Body of pancreas (tissue), 4 donors: ENCODE measurements around the gene SYNDIG1L.

ENCODE experiments used
- POLR2A ChIP-seq, 3 donors: fragments of 450-650 bp; IDR thresholded peaks; one replicate each; pipeline ENCODE4 v1.6.1; 2016; ENCODE audit warnings: antibody characterized with exemption in 3 of 3, mild to moderate bottlenecking in 2 of 3
- TF ChIP-seq, protein P1 (sequence below), 7 experiments: fragments of 450-650 bp in 4 of 7; fragments of 200-600 bp in 3 of 7; sonication (generic) in 3 of 7; IDR thresholded peaks; one replicate each; pipeline ENCODE4 v1.5.1; 2016 to 2019; ENCODE audit warnings: antibody characterized with exemption in 7 of 7

DNA sequence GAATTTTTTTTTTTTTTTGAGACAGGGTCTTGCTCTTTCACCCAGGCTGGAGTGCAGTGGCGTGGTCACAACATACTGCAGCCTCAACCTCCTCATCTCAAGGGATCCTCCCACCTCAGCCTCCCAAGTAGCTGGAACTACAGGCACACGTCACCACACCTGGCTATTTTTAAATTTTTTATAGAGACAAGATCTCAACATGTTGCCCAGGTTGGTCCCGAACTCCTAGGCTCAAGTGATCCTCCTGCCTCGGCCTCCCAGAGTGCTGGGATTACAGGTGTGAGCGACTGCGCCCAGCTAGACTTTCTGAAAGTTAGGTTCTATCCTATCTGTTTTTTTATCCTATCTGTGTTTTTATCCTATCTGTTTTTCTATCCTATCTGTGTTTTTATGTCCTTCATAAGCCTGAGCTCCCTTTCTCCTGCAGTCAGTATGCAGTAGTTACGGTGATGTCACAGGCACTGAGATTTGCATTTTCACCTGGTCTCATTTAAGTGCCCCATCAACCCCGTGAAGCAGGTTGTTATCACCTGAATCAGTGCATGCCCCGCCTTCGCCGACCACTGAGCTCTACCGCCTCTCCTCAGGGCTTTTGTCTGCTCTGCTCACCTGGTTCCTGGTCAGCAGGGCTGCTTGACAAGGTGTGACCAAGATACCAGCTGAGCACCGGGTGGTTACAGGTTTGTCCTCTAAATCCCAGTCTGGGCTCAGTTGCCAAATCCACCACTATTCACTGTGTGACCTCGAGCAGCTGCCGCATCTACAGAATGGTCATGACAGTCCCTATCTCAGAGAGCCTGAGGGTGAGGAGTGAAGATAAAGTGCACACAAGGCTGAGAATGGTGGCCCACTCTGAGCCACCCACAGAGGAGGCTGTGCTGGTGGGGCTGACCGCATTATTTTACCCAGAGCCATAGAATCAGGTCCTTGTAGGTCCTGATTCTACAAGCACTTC is 33.1 kb downstream of the SYNDIG1L start:
- TF ChIP-seq POLR2A (IDR thresholded peaks at IDR 0.05), result no peak
- TF ChIP-seq, protein P1, sequence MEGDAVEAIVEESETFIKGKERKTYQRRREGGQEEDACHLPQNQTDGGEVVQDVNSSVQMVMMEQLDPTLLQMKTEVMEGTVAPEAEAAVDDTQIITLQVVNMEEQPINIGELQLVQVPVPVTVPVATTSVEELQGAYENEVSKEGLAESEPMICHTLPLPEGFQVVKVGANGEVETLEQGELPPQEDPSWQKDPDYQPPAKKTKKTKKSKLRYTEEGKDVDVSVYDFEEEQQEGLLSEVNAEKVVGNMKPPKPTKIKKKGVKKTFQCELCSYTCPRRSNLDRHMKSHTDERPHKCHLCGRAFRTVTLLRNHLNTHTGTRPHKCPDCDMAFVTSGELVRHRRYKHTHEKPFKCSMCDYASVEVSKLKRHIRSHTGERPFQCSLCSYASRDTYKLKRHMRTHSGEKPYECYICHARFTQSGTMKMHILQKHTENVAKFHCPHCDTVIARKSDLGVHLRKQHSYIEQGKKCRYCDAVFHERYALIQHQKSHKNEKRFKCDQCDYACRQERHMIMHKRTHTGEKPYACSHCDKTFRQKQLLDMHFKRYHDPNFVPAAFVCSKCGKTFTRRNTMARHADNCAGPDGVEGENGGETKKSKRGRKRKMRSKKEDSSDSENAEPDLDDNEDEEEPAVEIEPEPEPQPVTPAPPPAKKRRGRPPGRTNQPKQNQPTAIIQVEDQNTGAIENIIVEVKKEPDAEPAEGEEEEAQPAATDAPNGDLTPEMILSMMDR (IDR thresholded peaks at IDR 0.05), result no peak
